Mesenchymal stem cell (in vitro differentiated cells and primary cell): Measurements from ENCODE around the gene TTLL6.

Source experiments
- DNase-seq: peaks from one replicate; pipeline ENCODE4 v3.0.0-alpha.2; 2013
- H2AFZ ChIP-seq: one replicate; pipeline ENCODE4 v1.6.1; 2013; ENCODE audit warnings: low read depth, mild to moderate bottlenecking, control low read depth, inconsistent platforms, low read length, moderate library complexity
- H2AK5ac ChIP-seq: 2 replicates; pipeline ENCODE4 v1.6.1; 2013; ENCODE audit warnings: low read length, moderate library complexity, mild to moderate bottlenecking, inconsistent platforms; ENCODE audit not compliant: severe bottlenecking
- H2BK120ac ChIP-seq: one replicate; pipeline ENCODE4 v1.6.1; 2013; ENCODE audit warnings: low read depth, mild to moderate bottlenecking, inconsistent platforms, low read length, moderate library complexity
- H2BK12ac ChIP-seq, 2 experiments: one replicate each; pipeline ENCODE4 v1.6.1; 2013; ENCODE audit warnings: inconsistent platforms in 2 of 2, low read length in 2 of 2, mild to moderate bottlenecking in 2 of 2, moderate library complexity in 2 of 2, control low read depth in 1 of 2
- H2BK15ac ChIP-seq: one replicate; pipeline ENCODE4 v1.6.1; 2013; ENCODE audit warnings: mild to moderate bottlenecking, low read depth, inconsistent platforms; ENCODE audit not compliant: poor library complexity, severe bottlenecking
- H2BK5ac ChIP-seq: 2 replicates; pipeline ENCODE4 v1.6.1; 2013; ENCODE audit warnings: low read depth, mild to moderate bottlenecking, low read length, control low read depth, inconsistent platforms; ENCODE audit not compliant: poor library complexity, severe bottlenecking
- H3K14ac ChIP-seq, 2 experiments: one replicate each; pipeline ENCODE4 v1.6.1; 2013; ENCODE audit warnings: inconsistent platforms in 2 of 2, low read length in 2 of 2, control low read depth in 1 of 2, mild to moderate bottlenecking in 1 of 2, moderate library complexity in 1 of 2
- H3K18ac ChIP-seq, 2 experiments: one replicate each; pipeline ENCODE4 v1.6.1; 2013; ENCODE audit warnings: inconsistent platforms in 2 of 2, low read length in 2 of 2, control low read depth in 1 of 2, low read depth in 1 of 2, mild to moderate bottlenecking in 1 of 2
- H3K23ac ChIP-seq, 2 experiments: one replicate each; pipeline ENCODE4 v1.6.1; 2013; ENCODE audit warnings: inconsistent platforms in 2 of 2, low read length in 2 of 2, mild to moderate bottlenecking in 2 of 2, moderate library complexity in 2 of 2, control low read depth in 1 of 2
- H3K27ac ChIP-seq: 2 replicates; pipeline ENCODE4 v1.5.1; 2013; ENCODE audit warnings: mild to moderate bottlenecking, moderate library complexity, low read length, control low read depth, inconsistent platforms; ENCODE audit not compliant: poor library complexity, severe bottlenecking
- H3K27me3 ChIP-seq, 2 experiments: 2 replicates each; pipeline versions ENCODE4 v1.6.1 to v1.7.0; 2013; ENCODE audit warnings: low read length in 2 of 2, mild to moderate bottlenecking in 2 of 2, moderate library complexity in 2 of 2, control low read depth in 1 of 2, inconsistent platforms in 1 of 2; ENCODE audit not compliant: control insufficient read depth in 1 of 2, insufficient read depth in 1 of 2
- H3K36me3 ChIP-seq, 2 experiments: 2 replicates each; pipeline versions ENCODE4 v1.6.1 to v1.7.0; 2013; ENCODE audit warnings: low read length in 2 of 2, control low read depth in 1 of 2, inconsistent platforms in 1 of 2, low read depth in 1 of 2, mild to moderate bottlenecking in 1 of 2; ENCODE audit not compliant: insufficient read depth in 2 of 2, control insufficient read depth in 1 of 2
- H3K4ac ChIP-seq, 2 experiments: one replicate each; pipeline ENCODE4 v1.6.1; 2013; ENCODE audit warnings: inconsistent platforms in 2 of 2, low read length in 2 of 2, mild to moderate bottlenecking in 2 of 2, moderate library complexity in 2 of 2, control low read depth in 1 of 2, low read depth in 1 of 2
- H3K4me1 ChIP-seq: 2 replicates; pipeline ENCODE4 v1.6.1; 2013; ENCODE audit warnings: low read depth, low read length, control low read depth; ENCODE audit not compliant: control insufficient read depth, insufficient read depth
- H3K4me2 ChIP-seq: 2 replicates; pipeline ENCODE4 v1.6.1; 2013; ENCODE audit warnings: low read length, mild to moderate bottlenecking, inconsistent platforms; ENCODE audit not compliant: poor library complexity, severe bottlenecking
- H3K4me3 ChIP-seq, 2 experiments: 2 replicates each; pipeline versions ENCODE4 v1.5.1 to v1.7.0; 2013; ENCODE audit warnings: low read length in 2 of 2, mild to moderate bottlenecking in 2 of 2, control low read depth in 1 of 2, low read depth in 1 of 2; ENCODE audit not compliant: insufficient read depth in 1 of 2
- H3K79me1 ChIP-seq: replicated peaks from 2 replicates; pipeline ENCODE4 v1.6.1; 2013; ENCODE audit warnings: mild to moderate bottlenecking, control low read depth, low read length, inconsistent platforms; ENCODE audit not compliant: poor library complexity, severe bottlenecking
- H3K9ac ChIP-seq: 2 replicates; pipeline ENCODE4 v1.7.0; 2013; ENCODE audit warnings: mild to moderate bottlenecking, low read length, moderate library complexity
- H3K9me3 ChIP-seq: 2 replicates; pipeline ENCODE4 v1.7.0; 2013; ENCODE audit warnings: mild to moderate bottlenecking, low read length; ENCODE audit not compliant: control insufficient read depth
- H4K8ac ChIP-seq: one replicate; pipeline ENCODE4 v1.6.1; 2013; ENCODE audit warnings: inconsistent platforms, mild to moderate bottlenecking, low read length, moderate library complexity
- H4K91ac ChIP-seq: one replicate; pipeline ENCODE4 v1.6.1; 2013; ENCODE audit warnings: mild to moderate bottlenecking, low read length, inconsistent platforms
- WGBS: methylation state at CpG from one replicate; pipeline ENCODE4 v1.1.7; 2013; ENCODE audit warnings: mixed read lengths; 5-methylcytosine and 5-hydroxymethylcytosine counted together

TTLL6 gene

DNA sequence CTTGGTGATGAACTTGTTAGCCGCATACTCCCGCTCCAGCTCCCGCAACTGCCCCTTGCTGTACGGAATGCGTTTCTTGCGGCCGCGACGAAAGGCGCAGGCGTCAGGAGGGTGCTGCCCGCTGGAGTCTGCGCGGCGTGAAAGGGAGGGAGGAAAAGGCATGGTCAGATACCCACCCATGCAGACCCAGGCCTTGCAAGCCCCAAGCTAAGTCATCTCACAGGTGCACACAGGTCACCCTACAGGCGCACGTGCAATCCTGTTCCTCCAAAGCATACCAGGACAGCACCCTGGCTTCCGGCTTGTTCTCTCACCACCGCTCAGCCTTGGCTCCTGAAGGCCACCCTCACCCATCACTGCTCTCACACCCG is 90.1 kb downstream of the TTLL6 start:
- Histone ChIP-seq H3K79me1 (no peaks in the 10 kb centered on the region), H3K27me3 (peaks cover 97% of the 10 kb centered on the region in 2 experiments), H3K18ac (no peak overlapping the region), H2AK5ac (no peak overlapping the region), H2BK12ac (no peak overlapping the region), H3K4me3 (no peak overlapping the region), H4K8ac (no peak overlapping the region), H4K91ac (no peak overlapping the region), H3K36me3 (peaks cover 0 to 3% of the 10 kb centered on the region in 2 experiments), H3K4ac (no peak overlapping the region), H2BK120ac (no peak overlapping the region), H2AFZ (no peak overlapping the region), H2BK15ac (no peak overlapping the region), H3K27ac (no peak overlapping the region), H3K9ac (no peak overlapping the region), H3K4me1 (peaks cover 17% of the 10 kb centered on the region), H3K9me3 (no peaks in the 10 kb centered on the region), H3K4me2 (no peak overlapping the region), H3K23ac (no peak overlapping the region), H3K14ac (no peak overlapping the region), H2BK5ac (no peak overlapping the region)
- no peak for DNase-seq
- WGBS: 52% methylated on average over 20 of the region's 20 CpGs

- no peak overlapping the region for H3K27ac ChIP-seq
These were observed 90.7 kb downstream of the TTLL6 start for GRCh38 chr17:48726114-48726915.

DNA sequence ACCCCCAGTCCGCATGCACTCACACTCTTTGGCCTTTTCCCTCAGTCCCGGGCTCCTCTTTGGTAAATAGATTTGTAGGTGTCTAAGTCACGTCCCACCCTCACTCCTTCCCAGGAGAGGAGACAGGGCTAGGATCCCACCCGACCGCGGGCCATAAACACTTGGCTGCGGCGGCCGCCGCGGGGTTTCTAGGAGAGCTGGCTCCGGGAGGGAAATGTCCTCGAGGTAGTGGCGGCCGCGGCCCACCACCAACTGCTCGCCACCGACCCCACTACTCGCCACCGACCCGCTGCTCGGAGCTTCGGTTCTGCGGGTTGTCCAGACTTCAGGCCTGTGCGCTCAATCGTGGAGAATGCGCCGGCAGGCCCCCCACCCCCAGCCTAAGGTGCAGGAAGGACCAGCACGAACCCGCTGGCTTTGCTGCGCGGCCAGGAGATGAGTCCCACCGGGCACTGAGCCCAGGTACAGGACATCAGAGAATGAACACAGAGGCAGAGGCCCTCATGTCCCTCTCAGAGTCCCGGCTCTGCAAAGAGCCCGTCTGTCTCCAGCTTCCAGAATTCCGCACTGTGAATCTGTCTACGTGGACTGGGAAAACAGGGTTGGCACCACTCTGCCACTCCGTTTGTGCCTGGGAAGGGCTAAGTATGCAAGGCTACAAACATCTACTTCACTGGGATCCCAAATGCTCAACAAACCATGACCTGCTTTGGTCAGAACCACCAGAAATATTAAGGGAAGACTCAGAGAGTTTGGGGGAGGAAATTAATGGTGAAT is 91.6 kb downstream of the TTLL6 start:
- Histone ChIP-seq H2BK5ac (no peak overlapping the region), H3K36me3 (peaks cover 0 to 3% of the 10 kb centered on the region in 2 experiments), H4K91ac (no peak overlapping the region), H3K4me3 (peak overlapping the region; percentile 21 to 68), H3K14ac (no peak overlapping the region), H3K9ac (peak overlapping the region; percentile 41), H3K27me3 (peaks cover 99 to 100% of the 10 kb centered on the region in 2 experiments), H2AK5ac (no peak overlapping the region), H3K4ac (no peak overlapping the region), H4K8ac (no peak overlapping the region), H3K9me3 (no peaks in the 10 kb centered on the region), H3K18ac (no peak overlapping the region), H2BK120ac (no peak overlapping the region), H3K23ac (peak overlapping the region in 1 of 2 experiments; percentile 20), H3K4me1 (peaks cover 17% of the 10 kb centered on the region), H2BK15ac (no peak overlapping the region), H2AFZ (no peak overlapping the region), H2BK12ac (no peak overlapping the region), H3K27ac (no peak overlapping the region), H3K79me1 (no peaks in the 10 kb centered on the region), H3K4me2 (no peak overlapping the region)
- DNase-seq: peak; percentile 7
- 20% methylated on average over 37 of the region's 38 CpGs for WGBS

More at GRCh38 chr17:48726114-48726915, 90.7 kb downstream of the TTLL6 start:
- no peak overlapping the region for H3K9ac ChIP-seq
- no peak overlapping the region for H2BK12ac ChIP-seq
- no peak overlapping the region for H4K91ac ChIP-seq
- H3K79me1 ChIP-seq: no peaks in the 10 kb centered on the region
- no peak overlapping the region for H3K4me2 ChIP-seq
- H2AFZ ChIP-seq: no peak overlapping the region
- peak; percentile 13 for DNase-seq
- no peak overlapping the region for H2BK15ac ChIP-seq
- H3K18ac ChIP-seq: no peak overlapping the region
- H3K36me3 ChIP-seq: peaks cover 0 to 3% of the 10 kb centered on the region in 2 experiments
- H3K4me1 ChIP-seq: peaks cover 17% of the 10 kb centered on the region
- H2BK120ac ChIP-seq: no peak overlapping the region
- no peak overlapping the region for H3K14ac ChIP-seq
- no peak overlapping the region for H2BK5ac ChIP-seq
- H3K4me3 ChIP-seq: no peak overlapping the region
- H3K27me3 ChIP-seq: peaks cover 97% of the 10 kb centered on the region in 2 experiments
- H3K23ac ChIP-seq: peak overlapping the region in 1 of 2 experiments; percentile 73
- H3K9me3 ChIP-seq: no peaks in the 10 kb centered on the region
- no peak overlapping the region for H2AK5ac ChIP-seq
- no peak overlapping the region for H4K8ac ChIP-seq
- no peak overlapping the region for H3K4ac ChIP-seq
- WGBS: 61% methylated on average over 17 of the region's 20 CpGs

DNA sequence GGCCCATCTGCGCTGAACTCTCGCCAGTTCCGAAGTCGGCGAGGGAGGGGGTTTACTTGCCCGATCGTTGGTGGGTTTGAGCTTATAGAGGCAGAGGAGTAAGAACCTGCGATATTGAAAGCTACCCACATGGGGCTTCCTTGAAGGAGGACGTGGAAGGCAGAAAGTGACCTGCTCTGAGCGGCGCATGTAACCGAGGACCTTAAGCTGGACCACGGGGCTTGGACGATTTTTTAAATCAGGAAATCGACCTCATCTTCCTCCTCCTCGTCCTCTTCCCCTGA is 92.1 kb downstream of the TTLL6 start:
- Histone ChIP-seq H2BK5ac (no peak overlapping the region), H3K18ac (no peak overlapping the region), H3K4me1 (peaks cover 19% of the 10 kb centered on the region), H2BK12ac (no peak overlapping the region), H3K23ac (no peak overlapping the region), H3K14ac (no peak overlapping the region), H3K9me3 (no peaks in the 10 kb centered on the region), H3K36me3 (peaks cover 0 to 3% of the 10 kb centered on the region in 2 experiments), H3K4me3 (peak overlapping the region in 1 of 2 experiments; percentile 68), H4K8ac (no peak overlapping the region), H3K27me3 (peaks cover 99 to 100% of the 10 kb centered on the region in 2 experiments), H2AK5ac (no peak overlapping the region), H2BK15ac (peak overlapping the region; percentile 57), H2BK120ac (no peak overlapping the region), H3K27ac (no peak overlapping the region), H3K4ac (no peak overlapping the region), H4K91ac (peak overlapping the region; percentile 53), H3K9ac (peak overlapping the region; percentile 41), H3K79me1 (no peaks in the 10 kb centered on the region), H2AFZ (no peak overlapping the region), H3K4me2 (no peak overlapping the region)
- peak; percentile 19 for DNase-seq
- 10% methylated on average over 16 of the region's 16 CpGs for WGBS
